T-helper 17 cell (primary cell): ENCODE results near the gene SMIM7. TPM values are rescaled to one million over a fixed set of nuclear protein-coding genes. Genes with fewer than 3 reads are reported as not detected.

Experiments
- ATAC-seq: fragments of 150-1000 bp; cut with Tn5 transposase; 2 replicates; pipeline ENCODE4 v1.10.0; 2021; ENCODE audit warnings: mild to moderate bottlenecking, moderate library complexity
- DNase-seq, 3 donors: peaks; one replicate each; pipeline versions ENCODE4 v3.0.0 to v3.0.0-alpha.2; 2020 to 2021
- H3K9me3 ChIP-seq: one replicate; pipeline ENCODE4 v1.7.0; 2013; ENCODE audit warnings: low read length, mild to moderate bottlenecking; ENCODE audit not compliant: control insufficient read depth, poor library complexity, severe bottlenecking
- H3K27ac Mint-ChIP-seq: one replicate; pipeline ENCODE4 v1.8.0; 2022; ENCODE audit warnings: mild to moderate bottlenecking, moderate library complexity, mixed read lengths
- H3K27me3 Mint-ChIP-seq: one replicate; pipeline ENCODE4 v1.8.0; 2022; ENCODE audit warnings: mixed read lengths
- H3K36me3 Mint-ChIP-seq: one replicate; pipeline ENCODE4 v1.8.0; 2022; ENCODE audit warnings: low read depth, mixed read lengths
- H3K4me1 Mint-ChIP-seq: one replicate; pipeline ENCODE4 v1.8.0; 2022; ENCODE audit warnings: mild to moderate bottlenecking, mixed read lengths
- H3K4me3 Mint-ChIP-seq: one replicate; pipeline ENCODE4 v1.8.0; 2022; ENCODE audit warnings: mild to moderate bottlenecking, moderate library complexity, mixed read lengths
- total RNA-seq, 4 donors: library from RNA in 2 of 4; stranded (reverse) in 2 of 4; gene quantifications; one replicate each; pipeline ENCODE4 v1.2.3 and lab custom pipeline; 2022 to 2026

Gene SMIM7
- total RNA-seq, 2 donors from 2014 or later: 60.7 to 70.2 TPM

DNA sequence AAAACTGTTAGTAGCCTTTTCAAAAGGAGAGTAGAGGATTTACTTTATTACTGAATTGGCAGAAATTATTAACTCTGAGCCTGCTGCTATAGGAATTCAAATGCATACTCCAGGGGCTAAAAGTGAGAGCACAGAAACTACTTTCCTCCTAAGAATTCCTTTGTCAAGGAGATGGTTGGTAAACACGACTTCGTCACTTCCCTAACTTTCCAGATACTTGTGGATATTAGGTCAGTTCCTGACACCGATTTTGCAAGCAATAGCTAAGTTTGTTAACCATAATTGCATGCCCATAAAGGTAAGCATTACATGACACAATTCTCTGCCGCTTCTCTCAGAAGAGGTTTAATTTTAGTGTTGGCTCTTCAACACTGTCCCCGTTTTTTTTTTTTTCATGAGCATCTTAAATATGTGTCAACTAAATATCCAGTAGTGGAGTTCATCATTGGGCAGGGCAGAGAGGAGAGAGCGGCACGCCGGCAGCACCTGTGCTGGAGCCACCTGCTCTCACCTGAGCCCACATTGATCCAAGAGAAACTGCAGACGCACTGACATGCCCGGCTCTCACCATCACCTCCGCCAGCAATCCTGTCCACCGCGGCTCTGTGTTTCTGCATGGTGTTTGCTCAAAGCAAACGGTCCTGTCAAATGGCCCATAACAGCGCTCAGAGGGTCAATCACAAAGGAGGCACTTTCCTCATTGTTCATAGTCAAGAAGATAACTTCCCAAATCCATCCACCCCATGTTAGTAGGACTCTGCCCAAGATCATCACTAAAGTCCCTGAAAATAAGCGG, 34.6 kb downstream of the SMIM7 start:
- Mint-ChIP-seq H3K36me3 (peaks cover 4% of the 10 kb centered on the region), H3K27ac (peak overlapping the region; percentile 86), H3K27me3 (no peaks in the 10 kb centered on the region), H3K4me3 (peak overlapping the region; percentile 93), H3K4me1 (peaks cover 49% of the 10 kb centered on the region)
- H3K9me3 ChIP-seq: no peaks in the 10 kb centered on the region
- ATAC-seq (no peak), DNase-seq (no peak)

GRCh38 chr19:16624236-16624635, 35.7 kb downstream of the SMIM7 start:
- Mint-ChIP-seq H3K36me3 (peaks cover 4% of the 10 kb centered on the region), H3K27me3 (no peaks in the 10 kb centered on the region), H3K27ac (no peak overlapping the region), H3K4me3 (no peak overlapping the region), H3K4me1 (peaks cover 55% of the 10 kb centered on the region)
- H3K9me3 ChIP-seq: no peaks in the 10 kb centered on the region
- ATAC-seq: no peak
- no peak for DNase-seq

GRCh38 chr19:16623576-16623975, 36.4 kb downstream of the SMIM7 start:
- Mint-ChIP-seq H3K27me3 (no peaks in the 10 kb centered on the region), H3K36me3 (peaks cover 4% of the 10 kb centered on the region), H3K4me3 (no peak overlapping the region), H3K4me1 (peaks cover 56% of the 10 kb centered on the region), H3K27ac (no peak overlapping the region)
- DNase-seq: no peak
- no peak for ATAC-seq
- no peaks in the 10 kb centered on the region for H3K9me3 ChIP-seq

- no peak for ATAC-seq
- no peak for DNase-seq
- no peaks in the 10 kb centered on the region for H3K9me3 ChIP-seq
- Mint-ChIP-seq H3K27ac (no peak overlapping the region), H3K27me3 (no peaks in the 10 kb centered on the region), H3K36me3 (peaks cover 4% of the 10 kb centered on the region), H3K4me1 (peaks cover 59% of the 10 kb centered on the region), H3K4me3 (no peak overlapping the region)
Observed at GRCh38 chr19:16623066-16623465, 36.9 kb downstream of the SMIM7 start.

GRCh38 chr19:16621165-16621800, 38.7 kb downstream of the SMIM7 start:
- H3K27me3 Mint-ChIP-seq: no peaks in the 10 kb centered on the region
- peaks cover 4% of the 10 kb centered on the region for H3K36me3 Mint-ChIP-seq
- H3K4me1 Mint-ChIP-seq: peaks cover 62% of the 10 kb centered on the region
- no peaks in the 10 kb centered on the region for H3K9me3 ChIP-seq
- ATAC-seq (no peak), DNase-seq (no peak)
- peak overlapping the region; percentile 77 for H3K27ac Mint-ChIP-seq
- H3K4me3 Mint-ChIP-seq: no peak overlapping the region

DNA sequence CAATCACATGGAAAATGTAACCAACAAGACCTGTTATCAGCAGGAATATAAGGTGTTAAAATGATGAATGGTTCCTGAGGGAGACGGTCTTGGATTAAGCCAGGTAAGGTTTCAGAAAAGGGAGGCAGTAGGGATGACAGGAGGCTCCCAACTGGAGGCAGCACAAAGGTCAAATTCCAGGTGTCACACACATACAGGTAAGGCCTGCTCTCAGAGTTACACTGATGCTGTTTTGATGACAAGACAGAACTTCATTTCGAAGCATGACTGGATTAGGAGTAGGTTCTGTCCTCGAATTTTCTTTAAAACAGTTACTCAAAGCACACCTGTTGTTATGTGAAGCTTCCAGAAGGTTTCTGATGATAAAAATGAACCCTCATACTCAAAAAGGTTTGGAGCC, 39.4 kb downstream of the SMIM7 start:
- Mint-ChIP-seq H3K4me1 (peaks cover 60% of the 10 kb centered on the region), H3K4me3 (no peak overlapping the region), H3K27ac (no peak overlapping the region), H3K27me3 (no peaks in the 10 kb centered on the region), H3K36me3 (peaks cover 3% of the 10 kb centered on the region)
- no peak for DNase-seq
- no peaks in the 10 kb centered on the region for H3K9me3 ChIP-seq
- ATAC-seq: no peak

DNA sequence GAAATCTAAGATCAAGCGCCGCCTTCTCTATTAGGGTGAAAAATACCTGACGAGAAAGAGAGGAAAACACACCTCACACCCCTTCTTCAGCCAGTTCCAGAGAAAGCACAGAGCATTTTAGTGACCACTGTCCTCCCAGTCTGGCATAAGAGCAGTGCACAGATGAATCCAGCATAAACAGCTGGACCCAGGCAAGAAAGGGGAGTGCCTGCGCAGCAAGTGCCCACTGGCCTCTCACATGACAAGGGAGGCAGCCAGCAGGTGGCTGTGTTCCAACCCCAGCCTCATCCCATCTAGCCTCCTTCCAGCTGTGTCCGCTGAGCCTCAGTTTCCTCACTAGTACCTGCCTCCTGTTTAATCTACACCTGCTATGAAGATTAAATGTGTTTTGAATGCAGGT, 39.9 kb downstream of the SMIM7 start:
- DNase-seq (no peak), ATAC-seq (no peak)
- Mint-ChIP-seq H3K27me3 (no peaks in the 10 kb centered on the region), H3K4me1 (peaks cover 56% of the 10 kb centered on the region), H3K27ac (no peak overlapping the region), H3K36me3 (no peaks in the 10 kb centered on the region), H3K4me3 (no peak overlapping the region)
- no peaks in the 10 kb centered on the region for H3K9me3 ChIP-seq

- no peaks in the 10 kb centered on the region for H3K27me3 Mint-ChIP-seq
- no peaks in the 10 kb centered on the region for H3K9me3 ChIP-seq
- DNase-seq: no peak
- H3K4me1 Mint-ChIP-seq: peaks cover 57% of the 10 kb centered on the region
- H3K27ac Mint-ChIP-seq: no peak overlapping the region
- H3K4me3 Mint-ChIP-seq: no peak overlapping the region
- no peaks in the 10 kb centered on the region for H3K36me3 Mint-ChIP-seq
- no peak for ATAC-seq
Observed at GRCh38 chr19:16619457-16619856, 40.5 kb downstream of the SMIM7 start.

GRCh38 chr19:16618248-16618647, 41.7 kb downstream of the SMIM7 start:
- H3K27ac Mint-ChIP-seq: peak overlapping the region; percentile 4
- H3K9me3 ChIP-seq: no peaks in the 10 kb centered on the region
- H3K4me1 Mint-ChIP-seq: peaks cover 56% of the 10 kb centered on the region
- H3K36me3 Mint-ChIP-seq: no peaks in the 10 kb centered on the region
- no peaks in the 10 kb centered on the region for H3K27me3 Mint-ChIP-seq
- H3K4me3 Mint-ChIP-seq: no peak overlapping the region
- no peak for ATAC-seq
- no peak for DNase-seq

DNA sequence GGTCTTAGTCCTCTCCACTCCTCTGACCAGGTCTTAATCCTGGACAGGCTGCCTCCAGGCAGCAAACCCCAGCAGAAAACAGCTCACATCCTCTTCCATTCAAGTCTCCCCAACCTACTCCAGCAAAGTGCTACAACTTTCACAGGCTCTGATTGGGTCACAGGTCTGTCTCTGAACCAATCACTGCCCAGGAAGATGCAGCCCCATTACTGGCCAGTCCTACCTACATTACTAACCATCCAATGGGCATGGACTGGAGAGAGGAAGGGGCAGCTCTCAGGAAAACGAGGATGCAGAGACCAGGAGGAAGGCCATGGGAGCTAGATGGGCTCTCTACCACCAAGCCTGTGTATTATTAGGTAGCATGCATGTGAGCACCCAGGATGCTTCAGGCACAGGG, 44.1 kb downstream of the SMIM7 start:
- no peak for DNase-seq
- H3K4me3 Mint-ChIP-seq: no peak overlapping the region
- peaks cover 52% of the 10 kb centered on the region for H3K4me1 Mint-ChIP-seq
- peak; percentile 33 for ATAC-seq
- no peaks in the 10 kb centered on the region for H3K36me3 Mint-ChIP-seq
- H3K9me3 ChIP-seq: no peaks in the 10 kb centered on the region
- no peaks in the 10 kb centered on the region for H3K27me3 Mint-ChIP-seq
- no peak overlapping the region for H3K27ac Mint-ChIP-seq

DNA sequence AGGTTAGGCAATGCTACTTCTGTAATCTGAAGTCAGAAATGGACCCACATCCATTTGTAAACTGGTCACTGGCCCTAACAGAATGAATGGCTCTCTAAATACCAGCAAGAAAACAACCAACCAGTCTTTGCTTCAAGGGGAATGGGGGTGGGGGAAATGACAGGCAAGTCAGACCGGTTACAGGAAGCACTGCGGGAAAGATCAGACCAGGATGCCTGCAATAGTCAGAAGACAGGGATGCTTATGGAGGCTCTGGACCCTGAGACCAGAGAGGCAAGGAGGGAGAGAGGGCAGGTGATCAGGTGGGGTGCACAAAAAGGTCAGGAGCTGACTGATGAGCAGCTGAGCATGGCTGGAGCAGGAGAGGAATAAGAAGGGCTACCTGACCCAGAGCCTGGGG, 45.0 kb downstream of the SMIM7 start:
- Mint-ChIP-seq H3K4me1 (peaks cover 49% of the 10 kb centered on the region), H3K27me3 (no peaks in the 10 kb centered on the region)

GRCh38 chr19:16613841-16614240, 46.1 kb downstream of the SMIM7 start:
- Mint-ChIP-seq H3K4me1 (peaks cover 47% of the 10 kb centered on the region), H3K36me3 (no peaks in the 10 kb centered on the region), H3K27ac (no peak overlapping the region), H3K27me3 (no peaks in the 10 kb centered on the region), H3K4me3 (peak overlapping the region; percentile 3)
- no peaks in the 10 kb centered on the region for H3K9me3 ChIP-seq
- DNase-seq (no peak), ATAC-seq (no peak)

More for the DNA sequence above, 45.0 kb downstream of the SMIM7 start:
- no peak for DNase-seq
- peak overlapping the region; percentile 21 for H3K27ac Mint-ChIP-seq
- H3K9me3 ChIP-seq: no peaks in the 10 kb centered on the region
- no peaks in the 10 kb centered on the region for H3K36me3 Mint-ChIP-seq
- ATAC-seq: peak; percentile 19
- H3K4me3 Mint-ChIP-seq: peak overlapping the region; percentile 72

GRCh38 chr19:16612636-16613035, 47.3 kb downstream of the SMIM7 start:
- peaks cover 46% of the 10 kb centered on the region for H3K4me1 Mint-ChIP-seq
- no peaks in the 10 kb centered on the region for H3K27me3 Mint-ChIP-seq
- no peaks in the 10 kb centered on the region for H3K36me3 Mint-ChIP-seq
- no peaks in the 10 kb centered on the region for H3K9me3 ChIP-seq
- H3K27ac Mint-ChIP-seq: peak overlapping the region; percentile 51
- H3K4me3 Mint-ChIP-seq: no peak overlapping the region
- ATAC-seq (no peak), DNase-seq (no peak)

DNA sequence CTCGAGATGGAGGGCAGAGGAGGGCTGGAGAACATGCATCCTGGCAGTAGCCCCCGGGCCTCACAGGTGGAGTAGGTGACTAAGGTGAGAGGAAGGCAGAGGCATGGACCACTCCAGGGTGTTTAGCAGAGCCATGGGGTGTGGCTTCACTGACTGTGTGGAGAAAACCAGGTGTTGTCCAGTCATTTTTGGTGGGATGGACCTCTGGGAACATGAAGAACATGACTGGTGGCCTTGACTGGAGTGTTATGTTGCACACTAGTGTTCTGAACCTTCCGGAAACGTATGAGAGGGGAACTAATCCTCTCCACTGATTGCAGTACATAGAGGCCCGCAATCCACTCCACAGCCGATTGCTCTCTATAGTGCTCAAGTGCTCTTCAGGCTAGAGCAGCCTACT, 48.8 kb downstream of the SMIM7 start:
- Mint-ChIP-seq H3K27ac (peak overlapping the region; percentile 24), H3K27me3 (no peaks in the 10 kb centered on the region), H3K4me3 (no peak overlapping the region), H3K36me3 (no peaks in the 10 kb centered on the region), H3K4me1 (peaks cover 32% of the 10 kb centered on the region)
- DNase-seq (no peak), ATAC-seq (no peak)
- H3K9me3 ChIP-seq: no peaks in the 10 kb centered on the region
